Kidney (tissue), 14 donors: ENCODE results near the gene SLC27A1. TPM values are rescaled to one million over a fixed set of nuclear protein-coding genes. Genes with fewer than 3 reads are reported as not detected.
"Not testable (repeated sequence)": the region's sequence is repeated elsewhere in the genome, so short reads cannot be mapped to it uniquely, and the experiment has no call there.

ENCODE experiments used
- DNase-seq, 5 donors: peaks; one replicate each; pipeline ENCODE4 v3.0.0-alpha.2; 2013 to 2020
- FAIRE-seq: peaks from 2 replicates; lab custom pipeline; 2012; peaks lifted over from hg19 to GRCh38; lab: Jason Lieb, UNC
- H3K27ac ChIP-seq, 2 donors: one replicate each; pipeline ENCODE4 v1.7.0; 2013; ENCODE audit warnings: low read depth in 2 of 2, low read length in 2 of 2, inconsistent platforms in 1 of 2
- H3K27me3 ChIP-seq: one replicate; pipeline ENCODE4 v1.7.1; 2013; ENCODE audit warnings: low read length, inconsistent platforms; ENCODE audit not compliant: control insufficient read depth, insufficient read depth
- H3K36me3 ChIP-seq, 3 donors: one replicate each; pipeline versions ENCODE4 v1.7.0 to v1.7.1; 2013; ENCODE audit warnings: low read length in 3 of 3, control low read depth in 1 of 3, inconsistent platforms in 1 of 3; ENCODE audit not compliant: insufficient read depth in 3 of 3, control insufficient read depth in 2 of 3
- H3K4me1 ChIP-seq, 3 donors: one replicate each; pipeline versions ENCODE4 v1.7.0 to v1.7.1; 2013; ENCODE audit warnings: low read length in 3 of 3, inconsistent platforms in 1 of 3, low read depth in 1 of 3; ENCODE audit not compliant: control insufficient read depth in 2 of 3, insufficient read depth in 2 of 3
- H3K4me3 ChIP-seq, 3 donors: one replicate each; pipeline versions ENCODE4 v1.7.0 to v1.8.1; 2013; ENCODE audit warnings: low read length in 3 of 3, control low read depth in 1 of 3, inconsistent platforms in 1 of 3
- H3K9ac ChIP-seq, 3 donors: one replicate each; pipeline versions ENCODE4 v1.7.0 to v1.7.1; 2013; ENCODE audit warnings: low read length in 3 of 3, control low read depth in 1 of 3, inconsistent platforms in 1 of 3
- H3K9me3 ChIP-seq, 3 donors: one replicate each; pipeline versions ENCODE4 v1.7.0 to v1.7.1; 2013; ENCODE audit warnings: low read length in 3 of 3, control low read depth in 1 of 3, inconsistent platforms in 1 of 3; ENCODE audit not compliant: control insufficient read depth in 2 of 3, insufficient read depth in 1 of 3
- intact Hi-C: fragments of 100-400 bp; cut with DNase I; formaldehyde crosslinking; loops from one replicate; pipeline ENCODE4 v1.11.1; 2022
- polyA plus RNA-seq: library from polyadenylated mRNA; stranded (reverse); fragments of 350-450 nt; fragmentation: Illumina TruSeq; extraction: RNeasy Lipid Tissue Mini Kit (QIAGEN cat#74804); gene quantifications from one replicate; pipeline ENCODE4 v1.2.3, GENCODE V29; 2014; ENCODE audit warnings: low read depth, low replicate concordance; ENCODE audit not compliant: insufficient read depth
- total RNA-seq: library from RNA; stranded (reverse); fragmentation: NEBNext Ultra II Directional; extraction: Animal tissue kit (Norgen Biotek cat#: 25700); gene quantifications from one replicate; pipeline ENCODE4 v1.2.1, GENCODE V29; 2021
- TF ChIP-seq, protein P1 (sequence below): IDR thresholded peaks from 3 replicates; pipeline ENCODE4 v1.5.1; 2012; ENCODE audit warnings: mild to moderate bottlenecking, moderate library complexity, borderline replicate concordance; ENCODE audit not compliant: insufficient read depth; ENCODE audit errors: extremely low read depth
- donor health status: control.
- donor health status: control.
- donor health status: control.
- donor health status: control.
- donor health status: control.
- donor health status: DM: yes; HTN: yes; CAD: no.
- donor health status: Normal renal cell carcinoma (clear cell type).

Gene SLC27A1
- total and polyA plus RNA-seq, 2 donors from 2014 or later, result 16.9 to 21.9 TPM

GRCh38 chr19:17515408-17516149 lies 45.3 kb downstream of the SLC27A1 start:
- Histone ChIP-seq H3K9me3 (peaks cover 0 to 8% (median 0%) of the 10 kb centered on the region in 3 donors), H3K27ac (no peak overlapping the region), H3K4me1 (peaks cover 0 to 8% (median 0%) of the 10 kb centered on the region in 3 donors), H3K9ac (no peak overlapping the region), H3K27me3 (no peaks in the 10 kb centered on the region), H3K4me3 (no peak overlapping the region), H3K36me3 (peaks cover 0 to 8% (median 3%) of the 10 kb centered on the region in 3 donors)
- FAIRE-seq (no peak), DNase-seq (peak in 1 of 5 donors; percentile 36)
- TF ChIP-seq, protein P1, sequence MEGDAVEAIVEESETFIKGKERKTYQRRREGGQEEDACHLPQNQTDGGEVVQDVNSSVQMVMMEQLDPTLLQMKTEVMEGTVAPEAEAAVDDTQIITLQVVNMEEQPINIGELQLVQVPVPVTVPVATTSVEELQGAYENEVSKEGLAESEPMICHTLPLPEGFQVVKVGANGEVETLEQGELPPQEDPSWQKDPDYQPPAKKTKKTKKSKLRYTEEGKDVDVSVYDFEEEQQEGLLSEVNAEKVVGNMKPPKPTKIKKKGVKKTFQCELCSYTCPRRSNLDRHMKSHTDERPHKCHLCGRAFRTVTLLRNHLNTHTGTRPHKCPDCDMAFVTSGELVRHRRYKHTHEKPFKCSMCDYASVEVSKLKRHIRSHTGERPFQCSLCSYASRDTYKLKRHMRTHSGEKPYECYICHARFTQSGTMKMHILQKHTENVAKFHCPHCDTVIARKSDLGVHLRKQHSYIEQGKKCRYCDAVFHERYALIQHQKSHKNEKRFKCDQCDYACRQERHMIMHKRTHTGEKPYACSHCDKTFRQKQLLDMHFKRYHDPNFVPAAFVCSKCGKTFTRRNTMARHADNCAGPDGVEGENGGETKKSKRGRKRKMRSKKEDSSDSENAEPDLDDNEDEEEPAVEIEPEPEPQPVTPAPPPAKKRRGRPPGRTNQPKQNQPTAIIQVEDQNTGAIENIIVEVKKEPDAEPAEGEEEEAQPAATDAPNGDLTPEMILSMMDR, result no peak
- intact Hi-C loops, result no loop called here

DNA sequence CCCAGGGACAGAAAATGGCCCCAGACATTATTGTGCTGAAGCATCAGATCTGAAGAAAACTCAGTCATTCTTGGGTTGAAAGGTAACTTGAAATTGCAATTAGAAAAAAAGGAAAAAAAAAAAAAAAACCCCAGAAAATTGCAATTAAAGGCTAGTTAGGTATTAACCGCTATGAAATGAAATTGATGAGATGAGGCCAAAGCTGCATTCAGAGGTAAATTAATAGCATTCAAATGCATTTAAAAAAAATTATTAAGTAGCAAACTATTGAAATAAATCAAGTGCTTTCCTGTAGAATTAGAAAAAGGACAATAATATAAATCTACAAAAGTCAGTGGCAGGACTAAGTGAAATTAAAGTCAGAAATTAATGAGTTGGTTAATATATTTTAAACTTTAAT lies 47.6 kb downstream of the SLC27A1 start:
- H3K27ac ChIP-seq, result no peak overlapping the region
- DNase-seq, result no peak
- H3K4me3 ChIP-seq, result no peak overlapping the region
- intact Hi-C loops, result no loop called here
- peaks cover 0 to 8% (median 0%) of the 10 kb centered on the region in 3 donors for H3K9me3 ChIP-seq
- no peaks in the 10 kb centered on the region for H3K27me3 ChIP-seq
- H3K4me1 ChIP-seq, result peaks cover 0 to 2% (median 0%) of the 10 kb centered on the region in 3 donors
- TF ChIP-seq, protein P1, result no peak
- no peak for FAIRE-seq
- peaks cover 0 to 8% (median 3%) of the 10 kb centered on the region in 3 donors for H3K36me3 ChIP-seq
- H3K9ac ChIP-seq, result no peak overlapping the region

DNA sequence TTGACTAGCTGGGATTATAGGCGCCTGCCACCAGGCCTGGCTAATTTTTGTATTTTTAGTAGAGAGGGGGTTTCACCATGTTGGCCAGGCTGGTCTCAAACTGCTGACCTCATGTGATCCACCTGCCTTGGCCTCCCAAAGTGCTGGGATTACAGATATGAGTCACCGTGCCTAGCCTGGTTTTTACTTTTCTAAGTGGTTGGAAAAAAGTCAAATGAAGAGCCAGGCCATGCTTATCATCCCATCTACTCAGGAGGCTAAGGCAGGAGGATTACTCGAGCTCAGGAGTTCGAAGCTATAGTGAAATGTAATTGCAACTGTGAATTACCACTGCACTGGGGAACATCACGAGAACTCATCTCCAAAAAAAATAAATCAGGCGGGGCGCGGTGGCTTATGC lies 48.3 kb downstream of the SLC27A1 start:
- H3K36me3 ChIP-seq, FAIRE-seq, intact Hi-C loops: not testable (repeated sequence)

GRCh38 chr19:17519967-17520366 lies 49.6 kb downstream of the SLC27A1 start:
- H3K36me3 ChIP-seq, result peaks cover 0 to 8% (median 3%) of the 10 kb centered on the region in 3 donors

More for the DNA sequence above, 48.3 kb downstream of the SLC27A1 start:
- DNase-seq, H3K9ac ChIP-seq, H3K27me3 ChIP-seq, H3K27ac ChIP-seq, H3K9me3 ChIP-seq, H3K4me1 ChIP-seq, H3K4me3 ChIP-seq: not testable (repeated sequence)

More at GRCh38 chr19:17519967-17520366, 49.6 kb downstream of the SLC27A1 start:
- FAIRE-seq, result no peak
- H3K9me3 ChIP-seq, result peaks cover 0 to 8% (median 0%) of the 10 kb centered on the region in 3 donors
- peaks cover 0 to 8% (median 0%) of the 10 kb centered on the region in 3 donors for H3K4me1 ChIP-seq
- no peak for DNase-seq
- TF ChIP-seq, protein P1, result no peak
- intact Hi-C loops, result no loop called here
- H3K27ac ChIP-seq, result no peak overlapping the region
- H3K9ac ChIP-seq, result no peak overlapping the region
- H3K4me3 ChIP-seq, result no peak overlapping the region
- H3K27me3 ChIP-seq, result no peaks in the 10 kb centered on the region
